Measurements from ENCODE around the gene LHFPL2.

LHFPL2 gene

DNA sequence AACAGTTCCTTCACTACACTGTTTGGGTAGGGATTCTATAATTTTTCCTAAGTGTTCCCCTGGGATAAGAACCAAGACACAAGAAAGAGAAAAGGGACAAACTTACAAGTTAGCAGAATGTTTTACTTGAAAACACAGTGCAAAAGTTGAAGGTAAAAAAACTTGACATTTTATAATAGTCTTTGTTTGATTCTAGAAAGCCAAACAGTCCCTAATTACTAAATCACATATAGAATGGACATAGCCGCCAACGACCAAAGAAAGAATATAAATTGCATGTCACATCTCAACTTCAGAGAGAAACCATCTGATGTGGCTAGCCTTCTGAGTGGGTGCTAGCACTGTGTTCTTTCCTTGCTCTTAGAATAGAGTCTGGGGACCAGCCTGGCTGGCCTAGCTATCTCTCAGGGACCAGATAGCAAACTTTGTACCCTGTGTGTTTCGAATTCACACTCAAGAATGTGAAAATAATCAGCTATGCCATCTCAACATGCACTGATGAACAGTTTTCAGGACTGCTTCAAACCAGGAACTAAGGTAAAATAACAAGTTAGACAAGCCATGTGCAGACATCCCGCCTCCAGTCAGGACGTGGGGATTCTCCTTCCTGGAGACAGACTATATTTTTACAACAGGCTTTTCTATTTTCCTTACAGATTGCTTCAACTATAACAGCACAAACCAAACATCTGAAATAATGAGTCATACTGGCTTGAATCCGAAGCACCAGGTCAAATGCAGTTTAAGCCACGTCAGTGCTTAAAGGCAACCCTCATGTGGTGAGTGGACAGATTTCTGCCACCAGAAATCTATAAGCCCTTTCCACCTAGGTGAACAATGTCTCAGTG lies 53.7 kb downstream of the LHFPL2 start:
- TF ChIP-seq, protein P1, sequence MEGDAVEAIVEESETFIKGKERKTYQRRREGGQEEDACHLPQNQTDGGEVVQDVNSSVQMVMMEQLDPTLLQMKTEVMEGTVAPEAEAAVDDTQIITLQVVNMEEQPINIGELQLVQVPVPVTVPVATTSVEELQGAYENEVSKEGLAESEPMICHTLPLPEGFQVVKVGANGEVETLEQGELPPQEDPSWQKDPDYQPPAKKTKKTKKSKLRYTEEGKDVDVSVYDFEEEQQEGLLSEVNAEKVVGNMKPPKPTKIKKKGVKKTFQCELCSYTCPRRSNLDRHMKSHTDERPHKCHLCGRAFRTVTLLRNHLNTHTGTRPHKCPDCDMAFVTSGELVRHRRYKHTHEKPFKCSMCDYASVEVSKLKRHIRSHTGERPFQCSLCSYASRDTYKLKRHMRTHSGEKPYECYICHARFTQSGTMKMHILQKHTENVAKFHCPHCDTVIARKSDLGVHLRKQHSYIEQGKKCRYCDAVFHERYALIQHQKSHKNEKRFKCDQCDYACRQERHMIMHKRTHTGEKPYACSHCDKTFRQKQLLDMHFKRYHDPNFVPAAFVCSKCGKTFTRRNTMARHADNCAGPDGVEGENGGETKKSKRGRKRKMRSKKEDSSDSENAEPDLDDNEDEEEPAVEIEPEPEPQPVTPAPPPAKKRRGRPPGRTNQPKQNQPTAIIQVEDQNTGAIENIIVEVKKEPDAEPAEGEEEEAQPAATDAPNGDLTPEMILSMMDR (IDR thresholded peaks at IDR 0.05; ENCODE audit: low read length, missing control alignments) = no peak
- H3K4me3 ChIP-seq (replicated peaks; ENCODE audit: low read depth, low read length) = no peak overlapping the region
- DNase-seq (ENCODE audit: low read depth) = peak; percentile 99

DNA sequence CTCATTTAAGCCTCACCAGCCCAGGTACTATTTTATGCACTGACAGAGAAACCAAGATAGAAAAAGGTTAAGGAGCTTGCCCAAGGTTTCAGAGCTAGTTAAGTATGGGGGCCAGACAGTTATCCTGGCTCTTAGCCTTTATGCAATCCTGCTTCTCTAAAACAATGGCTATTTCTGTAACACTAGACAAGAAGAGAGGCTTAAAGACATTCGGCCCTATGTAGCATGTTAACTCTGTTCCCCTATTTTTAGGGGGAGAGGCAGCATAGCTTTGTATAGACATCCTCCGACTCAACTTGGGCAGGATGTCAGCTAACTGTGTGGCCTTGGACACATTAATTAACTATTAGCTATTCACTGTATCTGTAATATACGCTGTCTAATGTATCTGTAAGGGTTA lies 54.6 kb downstream of the LHFPL2 start:
- DNase-seq (ENCODE audit: low read depth) = no peak
- TF ChIP-seq, protein P1 (IDR thresholded peaks at IDR 0.05; ENCODE audit: low read length, missing control alignments) = no peak
- no peak overlapping the region for H3K4me3 ChIP-seq (replicated peaks; ENCODE audit: low read depth, low read length)

DNA sequence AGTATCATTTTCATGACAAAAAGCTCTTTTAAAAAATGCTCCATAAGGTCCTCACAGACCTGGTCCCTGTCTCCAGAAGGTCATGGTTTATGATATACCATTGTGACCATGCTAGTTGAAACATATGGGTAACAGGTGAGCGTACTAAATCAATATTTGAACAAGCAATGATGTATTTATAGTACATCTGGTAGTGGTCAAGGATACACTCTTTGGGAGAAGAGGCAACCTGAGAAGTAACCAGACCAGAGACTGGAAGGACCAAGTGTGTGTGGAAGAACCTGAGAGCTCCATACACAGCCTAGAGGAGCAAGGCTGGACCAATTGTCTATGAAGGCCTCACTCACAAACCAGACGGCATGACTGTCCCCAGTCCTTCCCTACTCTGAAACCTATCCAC lies 55.1 kb downstream of the LHFPL2 start:
- TF ChIP-seq, protein P1 (IDR thresholded peaks at IDR 0.05; ENCODE audit: low read length, missing control alignments) = no peak
- no peak overlapping the region for H3K4me3 ChIP-seq (replicated peaks; ENCODE audit: low read depth, low read length)
- no peak for DNase-seq (ENCODE audit: low read depth)

DNA sequence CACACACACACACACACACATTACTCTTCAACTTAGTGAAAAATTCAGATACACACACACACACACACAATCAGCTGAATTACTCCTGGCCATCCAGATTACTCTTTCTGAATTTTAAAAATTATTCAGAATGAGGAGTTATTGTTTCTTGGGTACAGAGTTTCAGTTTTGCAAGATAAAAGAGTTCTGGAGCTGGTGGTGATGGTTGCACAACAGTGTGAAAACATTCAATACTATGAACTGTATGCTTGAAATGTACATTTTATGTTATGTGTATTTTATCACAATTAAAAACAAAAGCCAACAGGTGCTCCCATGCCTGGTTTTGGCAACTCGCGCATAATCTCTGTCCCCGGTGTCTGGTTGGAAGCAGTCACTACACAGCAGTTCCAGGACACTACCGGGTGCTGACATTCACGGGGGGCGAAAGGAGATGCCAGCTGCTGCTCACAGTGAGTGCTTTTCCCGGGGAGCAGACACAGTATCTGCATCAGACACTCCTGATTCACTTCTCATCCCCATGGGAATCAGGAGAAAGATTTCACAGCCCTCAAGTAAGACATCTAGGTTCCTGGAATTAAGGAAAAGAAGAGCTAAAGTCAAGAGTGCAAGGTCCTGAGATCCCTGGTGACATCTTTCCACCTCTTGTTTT lies 55.7 kb downstream of the LHFPL2 start:
- TF ChIP-seq, protein P1 (IDR thresholded peaks at IDR 0.05; ENCODE audit: low read length, missing control alignments) = no peak

DNA sequence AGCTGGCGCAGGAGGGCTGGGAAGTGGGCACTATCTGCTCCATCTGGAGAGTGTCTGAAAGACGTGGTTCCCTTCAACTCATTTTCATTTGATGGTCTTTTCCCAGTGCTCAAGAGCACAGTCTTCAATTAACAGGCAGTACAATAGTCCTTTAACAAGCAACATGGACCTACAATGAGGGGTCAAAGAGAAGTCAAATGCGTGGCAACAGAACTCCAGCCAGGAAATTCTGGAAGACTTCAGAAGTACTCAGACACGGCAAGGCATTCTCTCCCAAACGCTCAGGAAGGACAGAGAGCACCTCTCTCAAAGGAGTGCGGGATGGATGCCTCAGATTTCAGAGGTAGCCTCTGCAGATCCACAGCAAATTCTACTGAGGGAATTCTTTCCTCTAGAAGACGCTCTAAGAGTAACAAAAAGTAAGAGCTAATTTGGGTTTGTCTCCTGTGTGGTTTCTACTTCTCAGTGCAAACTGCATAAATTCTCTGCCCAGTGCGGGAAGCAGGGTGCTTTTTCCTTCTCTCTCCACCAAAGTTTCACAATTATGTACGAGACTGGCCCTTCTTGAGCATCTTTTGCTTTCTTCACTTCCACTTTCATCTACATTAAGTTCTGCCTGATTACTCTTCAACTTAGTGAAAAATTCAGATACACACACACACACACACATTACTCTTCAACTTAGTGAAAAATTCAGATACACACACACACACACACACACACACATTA lies 56.4 kb downstream of the LHFPL2 start:
- TF ChIP-seq, protein P1 (IDR thresholded peaks at IDR 0.05; ENCODE audit: low read length, missing control alignments) = no peak
- no peak overlapping the region for H3K4me3 ChIP-seq (replicated peaks; ENCODE audit: low read depth, low read length)
- no peak for DNase-seq (ENCODE audit: low read depth)

More for the DNA sequence above, 55.7 kb downstream of the LHFPL2 start:
- H3K4me3 ChIP-seq (replicated peaks; ENCODE audit: low read depth, low read length) = no peak overlapping the region
- no peak for DNase-seq (ENCODE audit: low read depth)

DNA sequence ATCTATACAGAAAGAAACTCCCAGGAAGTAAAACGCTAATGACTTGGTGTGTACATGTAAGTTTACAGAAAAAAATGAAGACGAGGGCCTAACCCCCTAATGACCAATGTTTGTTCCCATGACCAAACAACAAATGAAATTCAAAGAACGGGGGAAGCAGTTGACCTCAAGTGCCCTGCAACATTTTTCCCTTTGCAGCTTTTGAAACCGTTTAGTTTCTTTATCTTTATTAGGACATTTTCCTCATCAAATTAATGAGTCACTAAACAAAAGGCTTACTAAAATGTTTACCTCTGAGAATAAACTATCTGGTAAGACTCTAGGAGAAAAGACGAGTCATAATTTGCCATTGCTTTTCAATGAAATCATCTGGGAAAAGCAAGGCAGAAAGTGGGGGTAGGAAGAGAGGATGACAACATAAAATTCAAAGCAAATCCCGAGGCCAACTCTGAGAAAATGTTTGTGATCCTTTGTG lies 57.4 kb downstream of the LHFPL2 start:
- peak; percentile 85 for DNase-seq (ENCODE audit: low read depth)
- no peak overlapping the region for H3K4me3 ChIP-seq (replicated peaks; ENCODE audit: low read depth, low read length)

More for the DNA sequence above, 57.4 kb downstream of the LHFPL2 start:
- TF ChIP-seq, protein P1 (IDR thresholded peaks at IDR 0.05; ENCODE audit: low read length, missing control alignments) = no peak

All from fibroblast of pulmonary artery (primary cell).